SU-DHL-6 (cell line): ENCODE results near the gene EIF3C.
"Not testable (repeated sequence)": the region's sequence is repeated elsewhere in the genome, so short reads cannot be mapped to it uniquely, and the experiment has no call there.

Source experiments
- H2AFZ ChIP-seq: fragments of 200-600 bp; sonication (generic); 2 replicates; pipeline ENCODE4 v1.6.1; 2014; ENCODE audit warnings: low read depth, mild to moderate bottlenecking, moderate library complexity, mixed read lengths, antibody characterized with exemption, low read length; ENCODE audit not compliant: severe bottlenecking
- H3F3A ChIP-seq: fragments of 200-600 bp; shearing (Covaris generic); 2 replicates; pipeline ENCODE4 v1.6.0; 2016; ENCODE audit warnings: antibody characterized with exemption, mild to moderate bottlenecking; ENCODE audit not compliant: insufficient read depth
- H3K27ac ChIP-seq: fragments of 200-600 bp; sonication (generic); 2 replicates; pipeline ENCODE4 v1.5.1; 2016; ENCODE audit warnings: low read depth, mild to moderate bottlenecking, low read length, moderate library complexity, mixed read lengths
- H3K27me3 ChIP-seq: fragments of 200-600 bp; sonication (generic), shearing (Covaris generic); 2 replicates; pipeline ENCODE4 v1.6.0; 2014; ENCODE audit warnings: mild to moderate bottlenecking, low read length
- H3K36me3 ChIP-seq: fragments of 200-600 bp; sonication (generic); 2 replicates; pipeline ENCODE4 v1.6.1; 2014; ENCODE audit warnings: mild to moderate bottlenecking, low read length, mixed read lengths
- H3K4me2 ChIP-seq: fragments of 300-600, 200-600 bp; shearing (Covaris generic), sonication (generic); 2 replicates; pipeline ENCODE4 v1.6.0; 2014; ENCODE audit warnings: low read length, low read depth, mild to moderate bottlenecking; ENCODE audit not compliant: poor library complexity, severe bottlenecking
- H3K4me3 ChIP-seq: fragments of 200-600 bp; sonication (generic); 2 replicates; pipeline ENCODE4 v1.5.1; 2014; ENCODE audit warnings: antibody characterized with exemption, low read length, mild to moderate bottlenecking, mixed read lengths; ENCODE audit not compliant: insufficient read depth, poor library complexity, severe bottlenecking
- H3K79me2 ChIP-seq: fragments of 200-600 bp; sonication (generic); 2 replicates; pipeline ENCODE4 v1.6.1; 2014; ENCODE audit warnings: mild to moderate bottlenecking, low read length, moderate library complexity; ENCODE audit not compliant: insufficient read depth
- H3K9ac ChIP-seq: fragments of 200-600 bp; sonication (generic); 2 replicates; pipeline ENCODE4 v1.7.0; 2014; ENCODE audit warnings: mild to moderate bottlenecking, low read length
- H3K9me2 ChIP-seq: fragments of 200-600 bp; sonication (generic); replicated peaks from 2 replicates; pipeline ENCODE4 v1.6.1; 2014; ENCODE audit warnings: low read length; ENCODE audit not compliant: insufficient read depth
- H3K9me3 ChIP-seq: fragments of 200-600 bp; sonication (generic); 2 replicates; pipeline ENCODE4 v1.6.1; 2014; ENCODE audit warnings: low read length, mixed read lengths; ENCODE audit not compliant: insufficient read depth
- H4K20me1 ChIP-seq: fragments of 200-600 bp; sonication (generic); 2 replicates; pipeline ENCODE4 v1.6.1; 2014; ENCODE audit warnings: low read depth, mild to moderate bottlenecking, antibody characterized with exemption, low read length, moderate library complexity, mixed read lengths

EIF3C gene

GRCh38 chr16:28711220-28712083 is at the start of gene EIF3C:
Gene EIF3C (plus strand): TSS chr16:28711464. CDS start chr16:28711687, 223 bp downstream.
- H3K9ac ChIP-seq, H3K36me3 ChIP-seq, H3F3A ChIP-seq, H2AFZ ChIP-seq, H3K9me3 ChIP-seq, H3K79me2 ChIP-seq, H4K20me1 ChIP-seq, H3K27ac ChIP-seq, H3K4me2 ChIP-seq, H3K9me2 ChIP-seq, H3K4me3 ChIP-seq, H3K27me3 ChIP-seq: not testable (repeated sequence)

GRCh38 chr16:28666264-28666663 is 45.0 kb upstream of the EIF3C start:
- H3K4me3 ChIP-seq, H3K36me3 ChIP-seq, H3K9me2 ChIP-seq: not testable (repeated sequence)

GRCh38 chr16:28667480-28667879 is 43.8 kb upstream of the EIF3C start:
- not testable (repeated sequence) for H2AFZ ChIP-seq, H3K9me2 ChIP-seq

More at GRCh38 chr16:28666264-28666663, 45.0 kb upstream of the EIF3C start:
- H3K9ac ChIP-seq, H3F3A ChIP-seq, H3K79me2 ChIP-seq, H3K4me2 ChIP-seq, H3K27ac ChIP-seq, H3K27me3 ChIP-seq, H3K9me3 ChIP-seq, H2AFZ ChIP-seq, H4K20me1 ChIP-seq: not testable (repeated sequence)

GRCh38 chr16:28668199-28668598 is 43.1 kb upstream of the EIF3C start:
- not testable (repeated sequence) for H3F3A ChIP-seq, H3K4me2 ChIP-seq, H3K9ac ChIP-seq, H3K27me3 ChIP-seq, H2AFZ ChIP-seq, H3K27ac ChIP-seq, H3K9me2 ChIP-seq, H4K20me1 ChIP-seq, H3K79me2 ChIP-seq, H3K9me3 ChIP-seq, H3K36me3 ChIP-seq, H3K4me3 ChIP-seq

More at GRCh38 chr16:28667480-28667879, 43.8 kb upstream of the EIF3C start:
- not testable (repeated sequence) for H4K20me1 ChIP-seq, H3K79me2 ChIP-seq, H3K4me2 ChIP-seq, H3F3A ChIP-seq, H3K9me3 ChIP-seq, H3K27me3 ChIP-seq, H3K36me3 ChIP-seq, H3K9ac ChIP-seq, H3K4me3 ChIP-seq, H3K27ac ChIP-seq

- not testable (repeated sequence) for H3K79me2 ChIP-seq, H2AFZ ChIP-seq, H3K27me3 ChIP-seq, H3F3A ChIP-seq, H3K9me3 ChIP-seq, H3K27ac ChIP-seq, H3K36me3 ChIP-seq, H3K9ac ChIP-seq, H4K20me1 ChIP-seq, H3K4me3 ChIP-seq, H3K4me2 ChIP-seq, H3K9me2 ChIP-seq
Observed at GRCh38 chr16:28688327-28688952, 22.8 kb upstream of the EIF3C start.

DNA sequence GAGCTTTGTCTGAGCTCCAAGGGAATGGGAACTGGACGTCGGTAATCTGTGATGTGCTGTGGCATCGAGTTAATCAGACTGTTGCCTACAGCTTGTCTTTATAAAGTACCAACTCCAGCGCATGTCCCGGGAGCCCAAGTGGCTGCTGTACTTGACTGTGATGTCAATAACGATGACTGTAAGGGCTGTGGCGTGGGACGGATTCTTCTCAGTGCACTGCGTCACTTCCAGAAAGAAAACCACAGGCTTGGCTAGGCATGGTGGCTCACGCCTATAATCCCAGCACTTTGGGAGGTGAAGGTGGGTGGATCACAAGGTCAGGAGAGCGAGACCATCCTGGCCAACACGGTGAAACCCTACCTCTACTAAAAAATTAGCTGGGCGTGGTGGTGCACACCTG is 21.8 kb upstream of the EIF3C start:
- not testable (repeated sequence) for H3K79me2 ChIP-seq, H3K27ac ChIP-seq, H3K9me3 ChIP-seq, H3K4me3 ChIP-seq, H2AFZ ChIP-seq, H3K27me3 ChIP-seq, H3K4me2 ChIP-seq, H3F3A ChIP-seq, H3K36me3 ChIP-seq, H3K9ac ChIP-seq, H3K9me2 ChIP-seq, H4K20me1 ChIP-seq

- H3K27ac ChIP-seq, H3K4me3 ChIP-seq, H3K9me3 ChIP-seq, H3K36me3 ChIP-seq, H3K4me2 ChIP-seq, H3F3A ChIP-seq, H3K9ac ChIP-seq, H3K79me2 ChIP-seq, H3K27me3 ChIP-seq, H3K9me2 ChIP-seq, H4K20me1 ChIP-seq, H2AFZ ChIP-seq: not testable (repeated sequence)
Observed at GRCh38 chr16:28691722-28692121, 19.5 kb upstream of the EIF3C start.
